Transverse colon (tissue), 4 donors: ENCODE results near the gene ZHX3.

Experiments
- POLR2A ChIP-seq: fragments of 450-650 bp; IDR thresholded peaks from one replicate; pipeline ENCODE4 v1.6.1; 2016; ENCODE audit warnings: antibody characterized with exemption, mild to moderate bottlenecking, moderate library complexity
- POLR2AphosphoS5 ChIP-seq, 3 donors: sonication (generic); formaldehyde crosslinking; IDR thresholded peaks; one replicate each; pipeline ENCODE4 v1.6.1; 2016; ENCODE audit warnings: antibody characterized with exemption in 3 of 3
- TF ChIP-seq, protein P1 (sequence below), 5 experiments: fragments of 200-600 bp in 3 of 5; fragments of 450-650 bp in 2 of 5; sonication (generic) in 3 of 5; IDR thresholded peaks; 1 replicate in 2 of 5; 2 replicates in 3 of 5; pipeline ENCODE4 v1.5.1; 2016 to 2017; ENCODE audit warnings: antibody characterized with exemption in 5 of 5, inconsistent platforms in 3 of 5, mild to moderate bottlenecking in 2 of 5, moderate library complexity in 1 of 5

DNA sequence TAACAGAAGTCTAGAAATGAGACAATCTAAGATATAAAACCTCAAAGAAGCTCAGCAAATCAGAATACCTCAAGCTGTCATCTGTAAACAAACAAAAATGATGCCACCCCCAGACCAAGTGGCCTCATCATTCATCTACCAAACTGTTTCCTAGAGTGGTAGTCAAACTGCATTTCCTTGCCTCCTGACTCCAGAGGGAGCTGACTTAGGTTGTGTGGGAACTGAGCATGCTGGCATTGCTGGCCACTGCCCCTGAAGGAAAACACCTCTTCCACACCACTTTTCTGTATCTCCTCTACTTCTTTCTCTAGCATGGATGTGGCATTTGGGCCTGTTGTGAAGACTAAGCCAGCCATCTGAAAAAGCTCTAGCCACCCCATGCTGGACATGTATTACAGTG is 56.3 kb downstream of the ZHX3 start:
- TF ChIP-seq POLR2AphosphoS5 (IDR thresholded peaks at IDR 0.05) (no peak), POLR2A (no peak)
- TF ChIP-seq, protein P1, sequence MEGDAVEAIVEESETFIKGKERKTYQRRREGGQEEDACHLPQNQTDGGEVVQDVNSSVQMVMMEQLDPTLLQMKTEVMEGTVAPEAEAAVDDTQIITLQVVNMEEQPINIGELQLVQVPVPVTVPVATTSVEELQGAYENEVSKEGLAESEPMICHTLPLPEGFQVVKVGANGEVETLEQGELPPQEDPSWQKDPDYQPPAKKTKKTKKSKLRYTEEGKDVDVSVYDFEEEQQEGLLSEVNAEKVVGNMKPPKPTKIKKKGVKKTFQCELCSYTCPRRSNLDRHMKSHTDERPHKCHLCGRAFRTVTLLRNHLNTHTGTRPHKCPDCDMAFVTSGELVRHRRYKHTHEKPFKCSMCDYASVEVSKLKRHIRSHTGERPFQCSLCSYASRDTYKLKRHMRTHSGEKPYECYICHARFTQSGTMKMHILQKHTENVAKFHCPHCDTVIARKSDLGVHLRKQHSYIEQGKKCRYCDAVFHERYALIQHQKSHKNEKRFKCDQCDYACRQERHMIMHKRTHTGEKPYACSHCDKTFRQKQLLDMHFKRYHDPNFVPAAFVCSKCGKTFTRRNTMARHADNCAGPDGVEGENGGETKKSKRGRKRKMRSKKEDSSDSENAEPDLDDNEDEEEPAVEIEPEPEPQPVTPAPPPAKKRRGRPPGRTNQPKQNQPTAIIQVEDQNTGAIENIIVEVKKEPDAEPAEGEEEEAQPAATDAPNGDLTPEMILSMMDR (IDR thresholded peaks at IDR 0.05) = no peak
